NCI-H1092 (cell line): ENCODE measurements around the gene PKNOX1.
A peak's percentile ranks its signal among the peaks of the same experiment; 100 is the strongest.
"Not testable (repeated sequence)": the region's sequence is repeated elsewhere in the genome, so short reads cannot be mapped to it uniquely, and the experiment has no call there.

Experiments used
- DNase-seq: peaks from one replicate; lab custom pipeline; 2025; lab: John Stamatoyannopoulos, UW

PKNOX1 gene

GRCh38 chr21:42973991-42974831, at the start of gene PKNOX1:
Gene PKNOX1, plus strand, starts transcription at chr21:42974562. Its CDS starts 29,820 bp downstream, at chr21:43004382.
- peak; percentile 99 for DNase-seq

GRCh38 chr21:42925114-42925926, 49.0 kb upstream of the PKNOX1 start, which contains the start of gene ERVH48-1:
Gene ERVH48-1, minus strand, starts transcription at chr21:42925630. Its CDS starts 6,624 bp downstream, at chr21:42919006.
- DNase-seq = no peak

DNA sequence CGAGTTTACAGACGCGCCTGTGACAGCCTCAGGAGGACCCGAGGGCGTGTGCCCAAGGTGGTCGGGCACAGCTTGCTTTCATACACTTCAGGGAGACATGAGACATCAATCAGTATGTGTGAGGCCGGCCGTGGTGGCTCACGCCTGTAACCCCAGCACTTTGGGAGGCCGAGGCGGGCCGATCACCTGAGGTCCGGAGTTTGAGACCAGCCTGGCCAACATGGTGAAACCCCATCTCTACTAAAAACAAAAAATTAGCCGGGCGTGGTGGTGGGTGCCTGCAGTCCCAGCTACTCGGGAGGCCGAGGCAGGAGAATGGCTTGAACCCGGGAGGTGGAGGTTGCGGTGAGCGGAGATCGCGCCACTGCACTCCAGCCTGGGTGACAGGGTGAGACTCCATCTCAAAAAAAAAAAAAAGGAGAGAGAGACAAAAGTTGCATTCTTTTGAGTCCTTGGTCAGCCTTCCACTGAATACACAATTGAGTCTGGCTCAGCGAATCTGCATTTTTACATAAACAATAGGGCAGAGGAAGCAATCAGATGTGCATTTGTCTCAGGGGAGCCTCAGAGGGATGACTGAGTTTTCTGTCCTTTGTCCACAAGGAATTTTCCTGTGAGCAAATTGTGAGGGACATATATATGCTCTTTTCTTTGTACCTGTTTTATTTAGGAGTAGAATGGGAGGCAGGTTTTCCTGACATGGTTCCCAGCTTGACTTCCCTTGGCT, 46.7 kb upstream of the PKNOX1 start:
- DNase-seq = not testable (repeated sequence)

DNA sequence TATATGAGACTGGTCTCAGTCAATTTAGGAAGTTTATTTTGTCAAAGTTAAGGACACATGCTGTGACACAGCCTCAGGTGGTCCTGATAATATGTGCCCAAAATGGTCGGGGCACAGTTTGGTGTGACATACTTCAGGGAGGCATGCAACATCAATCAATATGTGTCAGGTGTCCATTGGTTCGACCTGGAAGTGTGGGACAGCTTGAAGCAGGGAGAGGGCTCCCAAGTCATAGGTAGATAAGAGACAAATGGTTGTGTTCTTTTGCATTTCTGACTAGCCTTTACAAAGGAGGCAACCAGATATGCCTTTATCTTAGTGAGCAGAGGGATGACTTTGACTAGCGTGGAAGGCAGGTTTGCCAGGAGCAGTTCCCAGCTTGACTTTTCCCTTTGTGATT, 44.4 kb upstream of the PKNOX1 start:
- no peak for DNase-seq

GRCh38 chr21:42931560-42932235, 42.7 kb upstream of the PKNOX1 start:
- no peak for DNase-seq

DNA sequence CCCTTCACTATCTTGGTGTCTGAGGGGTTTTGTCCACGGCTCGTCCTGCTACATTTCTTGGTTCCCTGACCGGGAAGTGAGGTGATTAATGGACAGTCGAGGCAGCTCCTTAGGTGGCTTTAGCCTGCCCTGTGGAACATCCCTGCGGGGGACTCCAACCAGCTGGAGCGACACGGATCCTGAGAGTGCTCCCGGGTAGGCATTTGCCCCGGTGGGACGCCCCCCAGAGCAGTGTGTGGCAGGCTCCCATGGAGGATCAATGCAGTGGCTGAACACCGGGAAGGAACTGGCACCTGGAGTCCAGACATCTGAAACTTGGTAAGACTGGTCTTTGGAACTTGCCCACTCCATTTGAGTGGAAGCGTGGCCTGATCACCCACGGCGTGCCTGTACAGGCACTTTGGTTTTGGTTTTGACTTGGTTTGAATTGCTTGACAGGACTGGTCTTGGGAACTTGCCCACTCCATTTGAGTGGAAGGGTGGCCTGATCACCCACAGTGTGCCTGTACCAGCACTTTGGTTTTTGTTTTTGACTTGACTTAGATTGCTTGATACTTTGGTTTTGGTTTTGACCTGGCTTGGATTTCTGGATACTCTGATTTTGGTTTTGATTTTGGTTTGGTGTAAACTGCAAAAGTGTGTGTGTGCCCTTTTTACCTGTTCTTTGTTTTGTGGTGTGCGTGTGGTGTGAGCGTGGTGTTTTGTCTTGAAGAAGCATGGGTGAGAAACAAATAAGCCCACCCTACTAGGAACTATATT, 41.8 kb upstream of the PKNOX1 start:
- DNase-seq = not testable (repeated sequence)

DNA sequence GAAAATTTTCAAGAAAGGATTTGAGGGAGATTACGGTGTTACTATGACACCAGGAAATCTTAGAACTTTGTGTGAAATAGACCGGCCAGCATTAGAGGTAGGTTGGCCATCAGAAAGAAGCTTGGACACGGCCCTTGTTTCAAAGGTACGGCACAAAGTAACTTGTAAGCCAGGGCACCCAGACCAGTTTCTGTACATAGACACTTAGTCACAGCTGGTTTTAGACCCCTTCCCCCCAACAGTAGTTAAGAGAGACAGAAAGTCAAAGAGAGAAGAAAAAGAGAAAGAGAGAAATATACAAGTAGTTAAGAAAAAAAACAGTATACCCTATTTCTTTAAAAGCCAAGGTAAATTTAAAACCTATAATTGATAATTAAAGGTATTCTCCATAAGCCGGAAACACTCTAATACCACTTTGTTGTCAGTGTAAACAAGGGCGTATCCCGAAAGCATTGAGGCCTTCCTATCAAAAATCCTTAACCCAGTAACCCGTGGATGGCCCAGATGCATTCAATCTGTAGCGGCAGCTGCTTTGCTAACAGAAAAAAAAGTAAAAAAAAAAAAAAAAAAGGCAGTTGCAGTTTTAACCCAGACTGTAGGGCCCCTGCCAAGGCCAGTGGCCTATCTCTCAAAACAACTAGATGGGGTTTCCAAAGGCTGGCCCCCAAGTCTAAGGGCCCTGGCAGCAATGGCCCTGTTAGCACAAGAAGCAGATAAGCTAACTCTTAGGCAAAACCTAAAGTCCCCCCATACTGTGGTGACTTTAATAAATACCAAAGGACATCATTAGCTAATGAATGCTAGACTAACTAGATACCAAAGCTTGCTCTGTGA, 41.0 kb upstream of the PKNOX1 start:
- DNase-seq = not testable (repeated sequence)

- DNase-seq = not testable (repeated sequence)
These were observed 40.4 kb upstream of the PKNOX1 start for GRCh38 chr21:42933973-42934372.

- DNase-seq = not testable (repeated sequence)
These were observed 38.0 kb upstream of the PKNOX1 start for GRCh38 chr21:42936360-42936759.

- DNase-seq = not testable (repeated sequence)
These were observed 37.1 kb upstream of the PKNOX1 start for GRCh38 chr21:42937034-42937940.

- DNase-seq = no peak
These were observed 36.3 kb upstream of the PKNOX1 start for GRCh38 chr21:42937960-42938605.

DNA sequence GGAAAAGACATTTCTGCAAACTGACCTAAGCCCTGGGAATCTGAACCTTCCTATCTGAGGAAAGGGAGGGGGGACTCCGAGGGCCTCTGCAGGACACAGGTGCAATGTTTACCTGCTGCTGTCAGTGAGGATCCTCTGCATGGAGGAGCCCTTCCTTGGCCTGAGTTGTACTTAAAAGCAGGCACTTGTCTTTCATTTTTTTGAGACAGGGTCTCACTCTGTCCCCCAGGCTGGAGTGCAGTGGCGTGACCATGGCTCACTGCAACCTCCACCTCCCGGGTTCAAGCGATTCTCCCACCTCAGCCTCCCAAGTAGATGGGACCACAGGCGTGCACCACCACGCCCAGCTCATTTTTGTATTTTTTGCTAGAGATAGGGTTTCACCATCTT, 35.8 kb upstream of the PKNOX1 start:
- DNase-seq = not testable (repeated sequence)

DNA sequence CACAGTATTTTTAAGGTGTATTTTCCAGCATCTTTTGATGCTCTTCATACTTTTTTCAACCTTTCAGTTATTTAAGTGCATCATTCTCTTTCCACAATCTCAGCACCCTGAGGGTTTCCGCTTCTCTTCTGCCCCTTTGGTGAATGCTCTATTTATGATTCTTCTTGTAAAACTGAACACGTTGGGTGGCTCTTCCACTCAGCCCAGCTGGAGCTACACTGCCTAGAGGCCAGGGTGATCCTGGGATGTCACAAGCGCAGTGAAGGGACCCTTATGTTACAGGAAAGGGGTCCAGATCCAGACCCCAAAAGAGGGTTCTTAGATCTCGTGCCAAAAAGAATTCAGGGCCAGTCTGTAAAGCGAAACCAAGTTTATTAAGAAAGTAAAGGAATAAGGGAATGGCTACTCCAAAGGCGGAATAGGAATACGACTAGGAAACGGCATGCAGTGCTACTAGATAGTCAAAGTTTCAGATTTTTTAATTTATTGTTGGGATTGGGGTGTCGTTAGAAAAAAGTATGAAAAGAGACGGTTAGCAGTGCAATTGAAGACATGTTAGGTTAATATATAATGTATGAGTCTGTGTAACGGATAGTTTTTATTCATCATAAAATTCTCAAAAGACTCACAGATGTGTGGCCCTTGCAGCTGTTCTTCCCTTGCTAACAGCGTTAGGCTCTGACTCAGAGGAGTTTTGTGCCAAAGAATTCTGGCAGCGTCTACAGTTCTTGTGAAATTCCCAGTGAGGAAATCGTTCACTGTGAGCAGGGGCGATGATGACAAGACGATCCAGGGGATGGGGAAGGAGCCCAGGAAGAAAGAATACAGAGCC, 34.6 kb upstream of the PKNOX1 start:
- no peak for DNase-seq

DNA sequence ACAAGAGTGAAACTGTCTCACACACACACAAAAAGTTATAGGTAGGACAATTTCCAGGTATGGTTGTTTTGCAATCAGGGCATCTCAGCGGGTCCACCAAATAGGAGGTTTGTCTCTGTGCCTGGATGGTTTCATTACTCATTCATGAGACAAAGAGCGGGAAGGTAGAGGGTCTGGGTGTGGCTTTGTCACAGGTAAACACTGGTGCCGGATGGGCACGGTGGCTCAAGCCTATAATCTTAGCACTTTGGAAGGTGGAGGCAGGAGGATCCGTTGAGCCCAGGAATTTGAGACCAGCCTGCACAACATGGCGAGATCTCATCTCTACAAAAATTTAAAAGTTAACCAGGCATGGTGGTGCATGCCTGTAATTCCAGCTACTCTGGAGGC, 32.7 kb upstream of the PKNOX1 start:
- DNase-seq = no peak

DNA sequence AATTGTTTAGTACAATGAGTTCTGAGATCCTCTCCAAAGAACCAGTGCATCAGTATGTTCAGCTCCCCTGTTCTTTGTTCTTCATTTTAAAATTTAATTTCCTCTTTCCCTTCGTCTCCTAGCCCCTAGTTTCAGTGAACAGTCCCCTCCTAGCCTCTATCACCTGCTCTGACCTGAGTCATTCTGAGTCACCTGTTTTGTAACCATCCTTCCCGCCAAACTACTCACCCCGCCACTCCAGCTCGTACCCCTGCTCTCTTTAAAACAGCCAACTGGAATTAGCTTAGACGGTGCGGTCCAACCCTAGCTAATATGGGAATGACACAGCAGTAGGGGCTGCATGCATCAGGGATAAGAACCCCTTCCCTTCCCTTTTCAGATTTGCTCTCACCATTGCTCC, 32.1 kb upstream of the PKNOX1 start:
- no peak for DNase-seq

DNA sequence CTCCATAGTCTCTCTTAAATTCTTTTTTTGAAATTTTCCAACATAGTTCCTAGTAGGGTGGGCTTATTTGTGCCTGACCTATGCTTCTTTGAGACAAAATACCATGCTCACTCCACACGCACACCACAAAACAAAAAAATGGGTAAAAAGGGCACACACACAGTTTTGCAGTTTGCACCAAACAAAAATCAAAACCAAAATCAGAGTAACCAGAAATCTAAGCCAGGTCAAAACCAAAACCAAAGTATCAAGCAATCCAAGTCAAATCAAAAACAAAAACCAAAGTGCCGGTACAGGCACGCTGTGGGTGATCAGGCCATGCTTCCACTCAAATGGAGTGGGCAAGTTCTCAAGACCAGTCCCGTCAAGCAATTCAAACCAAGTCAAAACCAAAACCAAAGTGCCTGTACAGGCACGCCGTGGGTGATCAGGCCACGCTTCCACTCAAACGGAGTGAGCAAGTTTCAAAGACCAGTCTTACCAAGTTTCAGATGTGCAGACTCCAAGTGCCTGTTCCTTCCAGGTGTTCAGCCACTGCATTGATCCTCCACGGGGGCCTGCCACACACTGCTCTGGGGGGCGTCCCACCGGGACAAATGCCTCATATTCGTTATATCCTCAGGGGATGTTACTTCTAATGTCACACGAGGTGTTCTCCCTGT, 25.1 kb upstream of the PKNOX1 start:
- not testable (repeated sequence) for DNase-seq

DNA sequence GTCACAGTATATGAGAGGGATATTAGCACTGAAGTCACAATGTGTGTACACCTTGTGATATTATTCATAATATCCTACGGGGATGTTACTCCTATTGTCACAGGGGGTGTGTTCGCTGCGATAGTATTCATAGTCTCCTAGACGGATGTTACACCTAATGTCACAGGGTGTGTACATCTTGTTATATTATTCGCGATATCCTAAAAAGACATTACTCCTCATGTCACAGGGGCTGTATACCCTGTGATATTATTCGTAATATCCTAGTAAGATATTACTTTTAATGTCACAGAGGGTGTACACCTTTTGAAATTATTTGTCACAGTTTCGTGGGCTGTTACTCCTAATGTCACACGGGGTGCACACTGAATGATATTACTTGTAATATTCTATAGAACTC, 23.2 kb upstream of the PKNOX1 start:
- DNase-seq = not testable (repeated sequence)
